ENCODE data around the gene RFWD3. TPM values are rescaled to one million over a fixed set of nuclear protein-coding genes. Genes with fewer than 3 reads are reported as not detected.

Gene RFWD3
- total and polyA plus RNA-seq, 2 of the 4 experiments (the other 2 are of a cell fraction), result 16.7 to 27.6 TPM

- in situ Hi-C loops (cut with MboI; ENCODE audit: low sequenced_read_pairs), result loop anchor here (10.0 kb wide), 2 partner anchors 142 to 302 kb away; no protein-coding TSS in a partner anchor
- Histone ChIP-seq H3K4me1 (ENCODE audit: control insufficient read depth, insufficient read depth, low read length) (peaks cover 4% of the 10 kb centered on the region), H3K14ac (replicated peaks; ENCODE audit: low read depth, low read length) (no peak overlapping the region), H3K36me3 (ENCODE audit: control insufficient read depth, insufficient read depth, low read length) (peaks cover 42% of the 10 kb centered on the region), H2AK5ac (ENCODE audit: low read depth, low read length) (no peak overlapping the region), H3K27me3 (ENCODE audit: control insufficient read depth, insufficient read depth, low read length) (no peaks in the 10 kb centered on the region), H2BK5ac (ENCODE audit: low read depth, low read length, poor library complexity, severe bottlenecking) (no peak overlapping the region), H3K9me1 (ENCODE audit: insufficient read depth, low read length) (no peaks in the 10 kb centered on the region), H3K9ac (ENCODE audit: low read depth, low read length) (no peak overlapping the region), H4K20me1 (ENCODE audit: insufficient read depth, low read length) (peaks cover 13% of the 10 kb centered on the region), H3K27ac (ENCODE audit: insufficient read depth, low read length) (no peak overlapping the region), H2BK20ac (ENCODE audit: low read depth, low read length) (no peak overlapping the region), H3K56ac (ENCODE audit: extremely low read depth, insufficient read depth, low read length) (no peak overlapping the region), H3K9me3 (ENCODE audit: control insufficient read depth, insufficient read depth, low read length) (no peaks in the 10 kb centered on the region), H2BK15ac (ENCODE audit: low read depth, low read length) (no peak overlapping the region), H3K4me3 (ENCODE audit: insufficient read depth, low read depth, low read length) (no peak overlapping the region), H4K5ac (ENCODE audit: low read depth, low read length) (no peak overlapping the region), H3K23ac (ENCODE audit: low read depth, low read length) (no peak overlapping the region), H3K18ac (ENCODE audit: low read depth, low read length) (no peak overlapping the region), H2AK9ac (replicated peaks; ENCODE audit: low read depth, low read length, poor library complexity) (no peak overlapping the region), H4K8ac (ENCODE audit: low read depth in 2 of 2, low read length in 2 of 2) (no peak overlapping the region), H2AFZ (replicated peaks; ENCODE audit: low read length, poor library complexity) (no peak overlapping the region), H4K91ac (ENCODE audit: insufficient read depth, low read depth, low read length) (no peak overlapping the region), H3K79me1 (ENCODE audit: low read depth in 1 of 2, low read length in 2 of 2) (peaks cover 18 to 30% of the 10 kb centered on the region in 2 experiments), H2BK120ac (ENCODE audit: low read depth, low read length) (no peak overlapping the region), H3K4ac (ENCODE audit: low read depth, low read length) (no peak overlapping the region), H3K4me2 (ENCODE audit: low read depth, low read length) (peak overlapping the region; percentile 17; the same call in 1 of the 2 replicates)
- TF ChIP-seq RAD21 (IDR thresholded peaks at IDR 0.05; ENCODE audit: low read length), result no peak
- no peak for TF ChIP-seq MAZ (IDR thresholded peaks at IDR 0.05; ENCODE audit: borderline replicate concordance, low read depth, low read length)
- TF ChIP-seq ELK1 (IDR thresholded peaks at IDR 0.05; ENCODE audit: borderline replicate concordance, low read depth, low read length), result no peak
- TF ChIP-seq CEBPB (IDR thresholded peaks at IDR 0.05; ENCODE audit: low read depth, low read length), result no peak
- no peak for TF ChIP-seq SMC3 (IDR thresholded peaks at IDR 0.05; ENCODE audit: low read depth, low read length)
- TF ChIP-seq BHLHE40 (IDR thresholded peaks at IDR 0.05; ENCODE audit: low read depth, low read length), result no peak
- TF ChIP-seq CTCF (conservative IDR thresholded peaks at IDR 0.05; ENCODE audit: low read depth, low read length), result no peak
- TF ChIP-seq POLR2A (IDR thresholded peaks at IDR 0.05; ENCODE audit: low read depth, low read length), result no peak
- no peak for TF ChIP-seq MAFK (IDR thresholded peaks at IDR 0.05; ENCODE audit: low read depth, low read length)
- TF ChIP-seq USF2 (IDR thresholded peaks at IDR 0.05; ENCODE audit: low read depth, low read length), result no peak
- TF ChIP-seq MXI1 (IDR thresholded peaks at IDR 0.05; ENCODE audit: borderline replicate concordance, low read depth, low read length), result no peak
- no peak for TF ChIP-seq NFE2L2 (IDR thresholded peaks at IDR 0.05; ENCODE audit: low read depth, low read length)
- no peak for TF ChIP-seq CHD1 (IDR thresholded peaks at IDR 0.05; ENCODE audit: low read depth, low read length)
- TF ChIP-seq RCOR1 (IDR thresholded peaks at IDR 0.05; ENCODE audit: insufficient replicate concordance, low read length), result no peak
- TF ChIP-seq FOS (IDR thresholded peaks at IDR 0.05; ENCODE audit: low read depth, low read length), result no peak
- no peak for TF ChIP-seq RFX5 (IDR thresholded peaks at IDR 0.05; ENCODE audit: low read depth, low read length)
- no TSS peak for BruUV-seq (replicated peaks)
- intact Hi-C loops (cut with micrococcal nuclease), result no loop called here
- WGBS, 2 experiments (ENCODE audit: extremely low coverage in 2 of 2, insufficient read length in 1 of 2), result no CpG with 5 or more reads among the region's 1 CpG
- dilution Hi-C loops (cut with HindIII; ENCODE audit: low sequenced_read_pairs, unreplicated experiment), result no loop called here
- ATAC-seq (ENCODE audit: low read depth) (peak; percentile 67), DNase-seq (peak; percentile 60)
- POLR2A ChIA-PET (ENCODE audit: unreplicated experiment), result no interaction called here
- CTCF ChIA-PET, result no interaction called here
Observed at GRCh38 chr16:74626741-74627416, 39.8 kb downstream of the RFWD3 start.

Measured in IMR-90 (cell line).